ENCODE results near the gene SMIM44.

GRCh38 chr19:3476830-3477229 lies 6.4 kb downstream of the SMIM44 start:
- TF ChIP-seq POLR2AphosphoS5 (IDR thresholded peaks at IDR 0.05) (no peak), POLR2A (IDR thresholded peaks at IDR 0.05) (no peak)
- TF ChIP-seq, protein P1, sequence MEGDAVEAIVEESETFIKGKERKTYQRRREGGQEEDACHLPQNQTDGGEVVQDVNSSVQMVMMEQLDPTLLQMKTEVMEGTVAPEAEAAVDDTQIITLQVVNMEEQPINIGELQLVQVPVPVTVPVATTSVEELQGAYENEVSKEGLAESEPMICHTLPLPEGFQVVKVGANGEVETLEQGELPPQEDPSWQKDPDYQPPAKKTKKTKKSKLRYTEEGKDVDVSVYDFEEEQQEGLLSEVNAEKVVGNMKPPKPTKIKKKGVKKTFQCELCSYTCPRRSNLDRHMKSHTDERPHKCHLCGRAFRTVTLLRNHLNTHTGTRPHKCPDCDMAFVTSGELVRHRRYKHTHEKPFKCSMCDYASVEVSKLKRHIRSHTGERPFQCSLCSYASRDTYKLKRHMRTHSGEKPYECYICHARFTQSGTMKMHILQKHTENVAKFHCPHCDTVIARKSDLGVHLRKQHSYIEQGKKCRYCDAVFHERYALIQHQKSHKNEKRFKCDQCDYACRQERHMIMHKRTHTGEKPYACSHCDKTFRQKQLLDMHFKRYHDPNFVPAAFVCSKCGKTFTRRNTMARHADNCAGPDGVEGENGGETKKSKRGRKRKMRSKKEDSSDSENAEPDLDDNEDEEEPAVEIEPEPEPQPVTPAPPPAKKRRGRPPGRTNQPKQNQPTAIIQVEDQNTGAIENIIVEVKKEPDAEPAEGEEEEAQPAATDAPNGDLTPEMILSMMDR (IDR thresholded peaks at IDR 0.05), result no peak
